GM21529 (cell line): ENCODE results near the gene KCNK18.
"Not testable (repeated sequence)": the region's sequence is repeated elsewhere in the genome, so short reads cannot be mapped to it uniquely, and the experiment has no call there.

Experiments
- ATAC-seq: cut with Tn5 transposase; IDR thresholded peaks from one replicate; pipeline ENCODE4 v1.9.1; 2021; ENCODE audit not compliant: unreplicated experiment

KCNK18 gene

GRCh38 chr10:117218654-117219053 lies 21.4 kb downstream of the KCNK18 start:
- ATAC-seq, result no peak

GRCh38 chr10:117221156-117221711 lies 23.9 kb downstream of the KCNK18 start:
- no peak for ATAC-seq

DNA sequence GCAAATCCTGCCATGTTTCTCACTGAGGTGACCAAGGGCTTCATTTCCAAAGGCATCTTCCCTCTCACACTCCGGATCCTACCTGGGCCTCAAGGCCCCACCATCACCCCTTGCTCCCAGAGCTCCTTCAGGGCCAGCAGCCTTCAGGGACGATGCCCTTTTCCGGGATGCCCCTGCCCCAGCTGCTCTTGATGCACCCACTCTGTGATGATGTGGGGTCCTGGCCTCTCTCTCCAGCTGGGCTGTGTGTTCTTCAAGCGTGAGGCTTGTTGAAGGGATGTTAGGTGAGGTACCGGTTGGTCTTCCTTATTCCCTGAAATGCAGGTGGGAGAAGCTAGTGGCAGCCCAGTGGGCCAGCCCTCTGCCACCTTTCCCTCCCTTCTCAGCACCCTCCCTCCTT lies 25.3 kb downstream of the KCNK18 start:
- no peak for ATAC-seq

DNA sequence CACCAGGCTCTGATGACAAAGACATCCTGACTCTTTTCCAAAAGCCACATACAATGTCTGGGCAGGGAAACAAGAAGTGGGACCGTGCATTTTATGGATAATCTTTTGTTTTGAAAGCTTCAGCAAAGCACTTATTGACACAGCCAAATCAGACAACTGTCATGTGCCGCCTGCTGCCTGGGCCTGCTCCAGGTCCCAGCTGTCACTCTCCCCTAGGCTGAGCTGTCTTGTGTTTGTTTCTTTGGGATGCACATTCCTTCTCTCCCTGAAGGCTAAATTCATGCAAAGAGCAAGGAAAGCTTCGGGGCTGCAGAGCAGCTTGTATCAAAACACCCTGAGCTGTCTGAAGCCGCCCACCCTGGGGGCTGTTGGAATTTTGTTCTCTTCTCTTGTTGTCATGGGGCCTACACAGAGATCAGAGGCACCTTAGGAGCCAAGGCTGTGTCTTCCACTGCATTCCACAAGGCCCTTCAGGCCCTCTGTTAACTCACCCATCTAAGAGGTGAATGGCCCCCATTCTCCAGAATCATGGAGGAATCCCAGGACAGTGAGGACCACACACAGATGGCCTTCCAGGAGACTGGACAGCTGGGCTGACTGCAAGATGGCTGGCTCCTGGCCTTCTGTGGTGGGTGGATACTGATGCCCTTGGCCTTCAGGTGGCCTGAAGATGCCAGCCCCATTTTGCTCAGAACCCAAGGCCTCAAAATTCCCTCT lies 25.8 kb downstream of the KCNK18 start:
- no peak for ATAC-seq

DNA sequence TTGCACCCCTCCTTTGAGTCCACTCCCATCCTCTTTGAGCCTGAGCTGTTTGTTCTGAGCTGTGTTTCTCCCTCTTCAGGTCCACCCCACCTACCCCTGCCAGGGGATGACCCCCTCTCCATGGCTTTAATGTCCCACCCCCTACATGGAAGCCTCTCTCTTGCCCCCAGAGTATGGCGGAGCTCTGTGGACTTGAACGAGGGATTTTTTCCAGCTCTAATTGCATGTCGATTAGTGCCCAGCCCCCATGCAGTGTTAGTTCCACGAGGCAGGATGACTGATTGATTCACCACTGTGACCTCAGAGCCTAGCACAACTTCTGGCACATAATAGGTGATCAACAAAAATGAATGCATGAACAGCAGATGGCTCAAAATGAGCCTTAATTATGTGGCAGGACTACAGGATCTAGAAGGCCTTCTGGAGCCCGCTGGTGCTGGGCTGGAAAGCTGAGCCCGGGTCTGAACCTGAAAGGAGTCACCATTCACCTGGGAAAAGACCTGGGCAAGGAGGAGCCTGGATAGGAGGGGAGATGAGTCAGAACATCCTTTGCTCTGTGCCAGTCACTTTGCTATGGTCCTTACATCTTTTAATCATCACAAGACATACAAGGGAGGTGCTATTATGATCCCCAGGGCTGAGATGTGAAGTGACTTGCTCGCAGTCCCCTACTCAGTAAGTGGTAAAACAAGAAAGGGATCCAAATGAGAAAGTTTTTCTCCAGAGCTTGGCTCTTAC lies 26.6 kb downstream of the KCNK18 start:
- no peak for ATAC-seq

GRCh38 chr10:117224881-117225280 lies 27.6 kb downstream of the KCNK18 start:
- ATAC-seq, result no peak

GRCh38 chr10:117226813-117227451 lies 29.6 kb downstream of the KCNK18 start:
- ATAC-seq, result no peak

DNA sequence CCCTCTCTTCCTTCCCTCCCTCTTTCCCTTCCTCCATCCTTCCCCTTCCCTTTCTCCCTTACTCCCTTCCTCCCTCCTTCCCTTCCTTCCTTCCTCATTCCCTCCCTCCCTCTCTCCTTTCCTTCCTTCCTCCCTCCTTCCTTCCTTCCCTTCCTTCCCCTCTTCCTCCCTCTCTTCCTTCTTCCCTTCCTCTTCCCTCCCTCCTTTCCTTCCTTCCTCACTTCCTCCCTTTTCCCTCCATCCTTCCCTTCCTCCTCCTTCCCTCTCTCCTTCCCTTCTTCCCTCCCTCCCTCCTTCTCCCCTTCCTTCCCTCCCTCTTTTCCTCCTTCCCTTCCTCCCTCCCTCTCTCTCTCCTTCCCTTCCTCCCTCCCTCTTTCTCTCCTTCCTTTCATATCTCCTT lies 30.9 kb downstream of the KCNK18 start:
- no peak for ATAC-seq

DNA sequence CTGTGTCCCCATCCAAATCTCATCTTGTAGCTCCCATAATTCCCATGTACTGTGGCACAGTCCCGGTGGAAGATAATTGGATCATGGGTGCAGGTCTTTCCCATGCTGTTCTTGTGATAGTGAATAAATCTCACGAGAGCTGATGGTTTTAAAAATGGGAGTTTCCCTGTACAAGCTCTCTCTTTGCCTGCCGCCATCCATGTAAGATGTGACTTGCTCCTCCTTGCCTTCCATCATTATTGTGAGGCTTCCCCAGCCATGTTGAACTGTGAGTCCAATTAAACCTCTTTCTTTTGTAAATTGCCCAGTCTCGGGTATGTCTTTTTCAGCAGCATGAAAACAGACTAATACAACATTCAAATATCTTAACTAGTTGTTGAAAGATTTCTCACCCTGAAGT lies 32.8 kb downstream of the KCNK18 start:
- ATAC-seq, result not testable (repeated sequence)

DNA sequence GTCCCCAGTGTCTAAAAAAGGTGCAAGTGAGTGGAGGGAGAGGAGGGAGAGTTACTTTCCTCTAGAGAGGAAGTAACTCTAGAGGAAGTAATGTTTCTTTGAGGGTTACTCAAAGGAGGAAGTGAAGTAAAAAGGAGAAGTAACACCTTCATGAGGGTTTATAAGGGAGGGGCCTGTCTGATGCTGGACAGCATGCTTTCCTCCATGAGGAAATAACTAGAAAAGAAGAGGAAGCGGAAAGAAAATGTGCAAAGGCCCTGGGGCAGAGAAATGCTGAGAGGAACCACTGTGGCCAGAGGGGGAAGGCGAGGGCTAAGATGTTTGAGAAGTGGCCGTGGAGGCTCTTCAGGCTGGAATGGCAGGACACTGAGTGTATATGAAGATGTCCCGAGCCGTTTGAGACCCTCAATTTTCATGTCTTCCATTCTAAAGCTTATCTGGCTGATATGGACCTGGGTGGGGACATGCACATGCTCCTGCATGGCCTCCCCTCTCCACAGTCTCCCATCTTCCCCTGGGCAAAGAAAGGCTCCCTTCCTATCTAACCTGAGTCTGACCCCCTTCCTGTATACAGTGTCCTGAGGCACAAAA lies 40.2 kb downstream of the KCNK18 start:
- no peak for ATAC-seq

DNA sequence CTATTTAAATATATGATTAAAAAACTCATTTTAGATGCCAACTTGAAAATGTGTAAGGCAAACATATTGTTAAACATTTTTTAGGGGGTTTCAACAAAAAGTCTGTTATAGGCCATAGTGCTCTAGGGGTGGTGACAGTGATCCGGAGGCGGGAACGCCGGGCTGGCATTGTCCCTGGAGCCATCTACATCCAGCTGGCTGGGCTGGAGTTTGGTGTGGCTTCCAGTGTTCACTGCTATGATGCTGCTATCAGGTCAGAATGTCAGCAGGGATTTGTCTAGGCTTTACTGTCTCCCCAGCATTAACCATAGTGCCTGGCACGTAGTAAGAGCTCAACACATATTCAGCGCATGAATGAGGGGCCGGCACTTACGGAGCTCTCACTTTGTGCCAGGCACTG lies 41.8 kb downstream of the KCNK18 start:
- no peak for ATAC-seq

- no peak for ATAC-seq
Observed at GRCh38 chr10:117239721-117240620, 42.7 kb downstream of the KCNK18 start.

DNA sequence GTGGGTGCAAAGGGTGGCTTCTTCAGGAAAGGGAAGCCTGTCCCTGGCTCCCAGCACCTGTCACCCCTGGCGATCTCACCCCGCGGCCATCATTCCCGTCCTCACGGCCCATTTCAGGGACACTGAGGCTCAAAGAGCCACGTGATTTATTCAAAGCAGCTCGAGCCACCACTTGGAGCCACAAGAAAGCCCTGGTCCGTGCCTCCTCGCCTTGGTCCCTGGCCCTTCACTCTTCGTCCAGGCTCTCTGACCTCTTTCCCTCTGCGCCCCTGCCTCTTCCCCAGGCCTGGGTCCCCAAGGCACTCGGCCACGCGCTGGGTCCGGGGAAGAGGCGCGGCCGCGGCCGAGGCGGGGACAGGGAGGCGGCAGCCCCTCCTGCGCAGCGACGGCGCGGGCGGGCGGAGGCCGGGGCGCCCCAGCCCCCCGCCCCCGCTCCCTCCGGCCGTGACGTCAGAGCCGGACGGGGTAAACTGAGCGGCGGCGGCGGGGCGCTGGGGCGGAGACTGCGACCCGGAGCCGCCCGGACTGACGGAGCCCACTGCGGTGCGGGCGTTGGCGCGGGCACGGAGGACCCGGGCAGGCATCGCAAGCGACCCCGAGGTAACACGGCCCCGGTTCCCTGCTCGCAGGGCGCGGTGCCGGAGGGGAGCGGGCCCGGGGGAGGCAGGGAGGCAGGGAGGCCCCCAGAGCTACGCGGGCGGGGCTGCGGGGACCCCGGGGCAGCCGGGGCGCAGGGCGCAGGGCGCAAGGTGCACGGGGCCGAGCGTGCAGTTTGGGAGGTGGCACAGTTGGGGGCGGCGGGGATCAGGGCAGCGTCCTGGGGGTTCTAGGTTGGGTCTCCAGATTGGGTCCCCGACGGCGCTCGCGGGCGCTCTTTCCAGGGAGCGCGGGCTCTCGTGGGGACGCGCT lies 43.6 kb downstream of the KCNK18 start, which contains the start of gene SLC18A2:
TSS of gene SLC18A2 (plus strand) at position 494 of the 909 bp plus-strand sequence. CDS start 580 bp downstream, outside the sequence.
- ATAC-seq, result no peak

GRCh38 chr10:117241541-117242462 lies 44.5 kb downstream of the KCNK18 start:
- ATAC-seq, result no peak

DNA sequence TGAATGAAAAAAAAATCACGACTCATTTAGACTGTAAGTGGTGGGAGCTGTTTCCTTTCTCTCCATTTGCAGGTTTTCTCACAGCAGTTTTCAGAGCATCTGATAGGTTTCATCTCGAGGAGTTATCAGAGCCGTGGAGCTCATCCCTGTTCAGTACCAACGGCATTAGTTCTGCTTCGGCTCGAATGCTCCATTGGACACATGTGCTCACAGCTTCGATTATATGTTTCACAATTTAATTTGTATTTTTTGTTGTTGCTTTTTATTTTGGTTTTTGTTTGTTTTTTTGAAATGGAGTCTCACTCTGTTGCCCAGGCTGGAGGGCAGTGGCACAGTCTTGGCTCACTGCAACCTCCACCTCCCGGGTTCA lies 45.2 kb downstream of the KCNK18 start:
- no peak for ATAC-seq

GRCh38 chr10:117246997-117247671 lies 49.8 kb downstream of the KCNK18 start:
- no peak for ATAC-seq

GRCh38 chr10:117248750-117249465 lies 51.6 kb downstream of the KCNK18 start:
- ATAC-seq, result no peak
